COR-L47 (cell line): ENCODE measurements around the gene DDX20.
"Not testable (repeated sequence)": the region's sequence is repeated elsewhere in the genome, so short reads cannot be mapped to it uniquely, and the experiment has no call there.

ENCODE experiments used
- DNase-seq: peaks from one replicate; lab custom pipeline; 2025; lab: John Stamatoyannopoulos, UW

DDX20 gene

DNA sequence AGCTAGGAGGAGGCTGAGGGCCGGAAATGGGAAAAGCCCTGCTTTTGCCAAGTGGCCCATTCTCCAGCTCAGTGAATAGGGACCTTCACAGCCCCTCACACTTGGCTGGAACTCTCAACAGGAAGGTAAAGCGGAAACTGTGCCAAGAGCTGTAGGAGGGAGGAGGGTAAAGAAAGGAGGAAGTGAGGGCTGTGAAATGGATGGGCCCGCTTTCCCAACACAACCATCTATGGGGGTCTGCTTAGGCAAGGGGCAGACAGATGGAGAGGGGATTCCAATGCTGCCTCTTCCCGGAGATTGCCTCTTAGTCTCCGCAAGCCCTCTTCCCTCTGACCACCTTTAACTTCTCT, 21.7 kb upstream of the DDX20 start:
- DNase-seq = no peak

- DNase-seq = no peak
Observed at GRCh38 chr1:111734426-111734825, 21.3 kb upstream of the DDX20 start.

GRCh38 chr1:111734856-111735255, 20.8 kb upstream of the DDX20 start:
- DNase-seq = no peak

GRCh38 chr1:111735321-111735720, 20.4 kb upstream of the DDX20 start:
- DNase-seq = no peak

DNA sequence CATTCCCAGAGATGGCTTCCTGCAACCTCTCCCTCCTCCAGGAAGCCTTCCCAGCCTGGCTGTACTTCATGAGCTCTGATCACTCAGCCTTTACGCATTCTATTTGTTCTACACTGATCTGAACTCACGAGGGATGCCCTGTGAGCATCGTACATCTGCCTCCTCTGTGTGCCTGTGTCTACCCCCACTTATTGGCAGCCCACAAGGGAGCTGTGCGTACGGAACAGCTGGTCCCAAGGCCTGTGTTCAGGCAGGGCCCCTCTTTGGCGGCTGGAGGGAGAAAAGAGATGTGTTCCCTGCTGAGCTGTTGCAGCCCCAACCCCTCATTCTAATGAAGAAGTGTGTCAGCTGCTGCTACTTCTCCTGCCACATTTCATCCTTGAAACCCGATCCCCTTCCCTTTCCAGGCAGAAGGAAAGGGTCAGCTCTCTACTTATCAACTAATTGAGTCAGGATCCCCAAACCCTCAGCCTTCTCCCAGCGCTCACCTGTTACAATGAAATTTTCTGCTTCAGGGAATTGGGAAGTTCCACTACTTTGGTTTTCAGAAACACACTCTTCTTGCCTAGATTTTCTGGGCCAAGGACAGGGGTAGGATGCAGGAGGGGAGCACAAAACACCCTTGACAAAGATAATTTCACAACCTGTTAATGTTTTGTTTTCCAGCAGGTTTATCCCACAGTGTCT, 19.7 kb upstream of the DDX20 start:
- no peak for DNase-seq

- peak; percentile 85 for DNase-seq
Observed at GRCh38 chr1:111736548-111737215, 19.0 kb upstream of the DDX20 start.

DNA sequence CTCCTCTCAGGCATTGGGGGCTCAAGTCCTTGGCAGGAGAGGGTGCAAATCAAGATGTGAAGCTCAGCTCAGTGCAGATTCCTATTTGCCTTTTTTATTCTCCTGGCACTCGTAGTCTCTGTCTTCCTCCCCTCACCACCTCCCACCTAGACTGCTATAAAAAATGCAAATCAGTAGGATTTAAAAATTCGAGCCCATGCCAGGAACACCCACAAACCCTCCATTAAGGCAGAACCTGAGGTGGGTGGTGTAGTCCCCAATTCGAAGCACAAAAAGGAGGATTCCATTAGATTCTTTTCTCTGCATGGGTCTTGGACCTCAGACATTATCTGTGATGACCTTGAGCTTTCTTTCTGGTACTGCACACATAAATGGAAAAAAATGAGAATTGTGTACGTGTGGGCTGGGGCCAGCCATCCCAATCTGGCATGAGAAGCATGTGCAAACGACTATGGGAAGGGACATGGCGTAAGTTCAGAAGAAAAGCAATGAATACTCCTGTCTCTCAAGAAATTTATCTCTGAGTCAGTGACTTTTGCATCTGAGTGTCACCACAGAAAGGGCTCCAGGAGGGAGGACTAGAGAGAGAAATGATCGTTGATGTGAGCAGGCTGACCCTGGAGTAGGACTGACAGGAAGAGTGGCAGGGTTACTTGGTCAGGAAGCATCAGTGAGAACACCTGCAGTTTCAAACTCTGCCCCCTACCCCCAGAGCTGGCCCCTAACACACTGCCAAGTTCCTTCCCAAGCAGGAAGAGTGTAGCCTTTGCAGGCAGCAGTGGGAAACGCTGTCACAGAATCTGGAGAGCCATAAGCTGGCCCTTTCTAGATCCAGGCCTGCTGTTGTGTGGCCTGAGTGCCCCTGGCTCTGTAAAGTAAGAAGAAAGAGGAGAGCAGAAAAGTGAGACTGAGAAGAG, 18.2 kb upstream of the DDX20 start:
- no peak for DNase-seq

- DNase-seq = no peak
Observed at GRCh38 chr1:111738133-111738435, 17.6 kb upstream of the DDX20 start.

DNA sequence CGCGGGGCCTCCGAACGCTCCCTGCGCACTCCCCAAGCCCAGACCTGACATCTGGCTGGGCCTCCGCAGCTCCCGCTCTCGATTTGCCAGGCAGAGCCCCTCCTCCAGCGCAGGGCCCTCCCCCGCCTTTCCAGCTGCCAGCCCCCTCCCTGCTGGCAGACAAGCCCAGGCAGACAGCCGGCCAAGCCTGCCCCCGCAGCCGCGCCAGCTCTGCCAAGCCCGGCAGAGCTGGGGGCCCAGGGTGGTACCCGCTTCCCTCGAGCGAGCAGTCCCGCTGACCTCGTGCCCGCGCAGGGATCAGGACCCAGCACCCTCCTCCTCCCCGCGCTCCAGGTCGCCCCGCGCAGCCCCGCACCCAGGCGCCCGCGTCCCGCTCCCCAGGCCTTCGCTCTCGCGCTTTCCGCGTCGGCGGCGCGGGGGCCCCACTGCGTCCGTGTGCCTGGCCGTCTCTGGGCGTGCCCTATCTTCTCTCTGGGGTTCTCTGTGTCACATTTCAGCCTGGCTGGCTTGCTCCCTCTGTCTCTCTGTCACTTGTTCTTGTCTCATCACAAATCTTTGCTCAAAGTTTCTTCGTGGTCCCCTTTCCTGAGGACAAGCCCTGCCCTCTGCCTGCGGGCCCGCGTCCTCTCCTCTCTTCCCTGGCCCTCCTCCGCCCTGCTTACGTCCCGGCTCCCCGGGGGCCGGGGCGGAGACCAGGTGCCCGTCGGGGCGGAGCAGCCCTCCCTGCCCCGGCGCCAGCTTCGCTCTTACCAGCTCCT, 17.1 kb upstream of the DDX20 start:
- DNase-seq = peak; percentile 83

DNA sequence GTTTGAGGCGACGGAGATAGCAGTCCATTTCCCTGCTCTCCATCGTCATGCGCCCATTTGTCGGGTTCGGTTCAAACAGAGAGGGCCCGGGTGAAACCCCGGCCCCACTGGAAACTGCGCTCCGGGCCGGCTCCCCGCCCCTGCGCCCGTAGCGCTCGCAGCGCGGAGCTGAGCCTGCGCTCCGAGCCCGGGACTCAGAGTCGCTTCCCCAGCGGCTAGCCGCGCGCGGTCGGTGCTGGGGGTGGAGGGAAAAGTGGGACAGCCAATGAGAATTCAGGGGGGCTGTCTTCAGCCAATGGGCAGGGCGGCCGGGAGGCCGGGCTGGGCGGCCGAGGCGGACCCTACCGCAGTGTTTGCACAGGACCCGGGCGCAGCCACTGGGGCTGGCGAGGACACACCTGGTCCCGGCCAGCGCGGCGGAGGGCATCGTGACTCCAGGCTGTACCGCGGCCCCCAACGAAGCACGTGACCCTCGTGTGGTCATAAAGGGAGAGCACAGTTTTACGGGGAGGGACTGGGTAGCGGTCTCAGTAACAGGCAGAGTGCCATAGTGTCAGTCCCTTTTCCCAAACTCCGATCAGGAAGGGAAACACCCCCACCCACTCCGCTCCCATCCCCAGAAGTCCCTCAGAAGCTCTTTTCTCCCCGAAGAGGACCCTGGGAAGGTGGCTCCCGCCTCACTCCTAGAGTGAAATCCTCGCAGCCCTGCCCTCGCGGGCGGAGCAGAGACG, 16.3 kb upstream of the DDX20 start, which contains the start of gene INKA2:
Gene INKA2, minus strand, starts transcription at position 202 of the 731 bp plus-strand sequence. Its CDS starts 153 bp downstream, at position 49.
- peak; percentile 93 for DNase-seq

DNA sequence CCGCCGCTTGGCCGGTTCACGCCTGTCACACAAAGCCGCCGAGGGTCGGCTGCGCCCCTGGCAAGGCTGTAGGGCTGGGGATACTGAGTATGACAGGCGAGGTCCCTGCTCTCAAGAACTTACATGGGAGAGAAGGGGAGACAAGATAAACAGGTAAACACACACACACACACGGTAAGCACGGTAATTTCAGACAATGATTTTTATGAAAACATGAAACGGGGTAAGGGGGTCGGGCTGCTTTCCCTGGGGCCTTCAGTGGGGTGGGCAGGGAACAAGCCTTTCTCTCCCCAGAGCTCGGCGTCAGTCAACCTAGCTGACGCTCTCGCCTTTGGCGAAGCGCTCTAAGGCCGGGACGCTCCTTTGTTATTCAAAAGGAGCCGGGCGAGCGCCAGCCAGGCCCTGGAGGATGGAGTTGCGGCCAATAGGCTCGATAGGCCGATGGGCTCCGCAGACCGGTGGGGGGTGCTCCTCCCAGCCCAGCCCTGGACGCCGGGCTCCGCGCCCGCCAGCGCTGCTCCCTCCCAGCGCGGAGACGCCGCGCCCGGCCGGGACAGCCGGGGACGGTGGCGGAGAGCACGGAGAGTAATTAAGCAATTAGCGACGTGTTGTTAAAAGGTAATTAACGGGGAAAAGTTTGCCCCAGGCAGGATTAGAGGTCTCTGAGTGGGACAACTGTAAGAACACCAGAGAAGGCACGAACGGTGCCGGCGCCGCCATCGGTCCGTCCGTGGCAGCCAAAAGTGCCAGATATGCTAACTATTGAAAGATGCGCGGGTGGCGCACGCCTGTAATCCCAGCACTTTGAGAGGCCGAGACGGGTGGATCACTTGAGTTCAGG, 15.6 kb upstream of the DDX20 start:
- peak; percentile 72 for DNase-seq

- DNase-seq = not testable (repeated sequence)
Observed at GRCh38 chr1:111742292-111742691, 13.4 kb upstream of the DDX20 start.

DNA sequence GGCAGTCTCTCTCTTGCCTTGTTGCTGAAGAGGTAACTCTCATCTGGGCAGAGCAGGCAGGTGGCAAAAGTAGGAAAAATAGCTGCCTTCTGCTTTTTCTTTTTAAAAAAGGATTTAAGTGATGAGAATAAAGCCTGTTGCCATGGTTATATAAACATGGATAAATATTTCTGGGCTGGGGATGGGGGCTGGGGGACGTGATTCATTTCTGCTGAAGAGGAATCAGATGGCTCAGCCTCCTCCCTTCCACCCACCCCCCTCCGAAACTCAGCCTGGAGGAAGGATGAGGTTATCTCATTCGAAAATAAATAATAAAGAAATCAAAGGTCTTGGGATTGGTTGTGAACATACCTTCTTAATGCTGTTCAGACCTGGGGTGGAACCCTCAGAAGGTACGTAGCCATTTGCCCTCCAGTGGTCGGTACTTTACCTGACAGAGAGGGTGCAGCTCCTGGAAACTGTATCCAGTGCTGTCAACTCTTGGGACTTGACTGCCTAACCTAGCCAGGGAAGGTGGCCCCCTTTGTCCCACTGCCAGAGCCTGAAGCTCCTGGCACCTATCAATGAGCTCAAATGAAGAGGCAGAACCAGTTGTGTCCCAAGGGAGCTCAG, 12.7 kb upstream of the DDX20 start:
- DNase-seq = no peak

DNA sequence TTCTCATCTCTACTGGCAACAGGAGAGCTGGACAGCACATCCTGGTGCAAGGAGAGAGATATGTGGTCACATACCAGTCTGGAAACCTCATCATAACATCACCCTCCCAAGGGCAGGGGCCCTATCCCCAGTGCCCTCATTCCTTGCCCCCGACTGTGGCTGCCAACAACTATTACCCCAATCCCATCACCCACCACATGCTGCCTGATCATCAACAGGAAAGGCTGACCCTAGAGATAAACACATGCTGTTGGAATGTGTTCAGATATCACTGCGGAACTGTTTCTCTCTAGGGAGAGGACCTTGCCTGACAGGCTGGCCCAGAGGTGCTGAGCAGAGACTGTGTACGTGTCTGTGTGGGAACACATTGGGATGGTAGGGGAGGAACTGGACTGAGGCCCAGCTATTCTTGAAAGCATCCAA, 12.0 kb upstream of the DDX20 start:
- DNase-seq = no peak

DNA sequence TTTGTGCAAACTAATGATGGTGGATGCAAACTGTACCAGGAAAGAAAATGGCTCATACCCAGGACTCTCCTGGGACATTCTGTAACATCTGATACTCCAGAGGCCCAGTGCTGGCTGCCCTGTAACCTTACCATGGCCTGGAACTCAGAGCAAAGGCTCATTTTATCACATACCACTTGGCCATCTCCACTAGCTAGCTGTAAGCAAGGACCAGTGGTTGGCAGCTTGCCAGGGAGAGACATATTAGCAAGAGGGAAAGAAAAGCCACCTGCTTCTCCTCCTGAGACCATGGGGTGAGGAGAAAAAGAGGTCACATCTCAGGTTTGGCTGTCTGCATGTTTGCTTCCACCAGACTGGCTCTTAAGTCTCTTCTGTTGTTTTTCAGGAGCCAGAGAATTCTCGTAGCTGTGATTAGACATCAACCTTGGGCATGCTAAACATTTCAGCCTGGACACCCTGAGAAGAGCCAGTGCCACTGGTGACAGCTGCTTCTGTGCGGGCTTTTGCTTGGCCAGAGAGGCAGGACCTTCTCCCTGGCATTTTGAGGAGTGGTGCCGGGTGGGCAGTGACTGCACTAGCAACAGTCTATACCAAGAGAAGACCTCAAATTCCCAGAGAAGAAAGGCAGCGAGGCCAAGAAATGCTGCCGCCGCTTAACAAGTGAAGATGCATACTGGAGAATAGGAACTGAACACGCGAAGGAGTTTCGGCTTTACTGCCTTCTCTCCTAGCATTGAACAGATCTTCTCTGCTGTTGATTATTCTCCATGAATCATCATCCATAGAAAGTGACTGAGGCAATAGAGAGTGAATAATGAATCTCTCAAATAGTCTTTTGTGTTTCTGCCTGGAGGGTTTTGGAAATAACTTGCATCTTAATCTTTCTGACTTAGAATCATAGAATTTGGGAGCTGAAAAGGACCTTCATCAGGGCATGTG, 9.8 kb upstream of the DDX20 start:
- peak; percentile 42 for DNase-seq

DNA sequence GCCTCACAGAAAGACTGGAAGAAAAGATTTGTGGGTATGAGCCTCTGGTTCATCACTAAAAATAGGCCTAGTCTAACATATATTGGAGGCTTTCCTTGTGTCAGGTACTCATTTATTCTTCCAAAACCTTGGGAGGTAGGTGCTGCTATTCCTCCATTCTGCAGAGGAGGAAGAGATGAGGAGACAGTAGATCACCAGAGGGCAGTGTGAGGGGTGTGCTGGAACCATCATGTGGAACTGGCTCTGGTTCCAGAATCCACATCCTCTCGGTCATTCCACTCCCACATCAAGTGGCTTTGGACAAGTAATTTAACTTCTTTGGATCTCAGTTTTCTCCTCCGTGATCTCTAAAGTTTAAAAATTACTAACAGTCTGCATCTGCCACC, 9.1 kb upstream of the DDX20 start:
- DNase-seq = no peak

- peak; percentile 65 for DNase-seq
Observed at GRCh38 chr1:111747282-111747734, 8.4 kb upstream of the DDX20 start.

DNA sequence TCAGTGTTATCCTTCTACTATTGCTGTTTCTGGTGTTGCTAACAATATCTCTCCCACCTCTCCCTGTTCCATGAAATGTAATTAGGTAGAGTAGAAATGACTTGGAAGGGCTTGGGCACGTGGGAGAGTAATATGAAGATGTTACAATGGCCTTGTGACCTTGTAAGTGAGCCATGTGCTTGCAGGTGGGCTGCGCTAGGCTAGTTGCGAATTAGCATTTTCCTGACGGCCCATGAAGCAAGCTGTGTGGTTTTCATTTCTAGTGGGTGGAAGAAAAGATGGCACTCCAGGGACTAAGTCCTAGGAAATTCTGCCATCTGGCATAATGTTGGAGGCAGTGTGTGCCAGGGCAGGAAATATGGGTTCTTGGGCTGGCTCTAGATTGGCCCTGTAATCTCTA, 7.8 kb upstream of the DDX20 start:
- DNase-seq = no peak

DNA sequence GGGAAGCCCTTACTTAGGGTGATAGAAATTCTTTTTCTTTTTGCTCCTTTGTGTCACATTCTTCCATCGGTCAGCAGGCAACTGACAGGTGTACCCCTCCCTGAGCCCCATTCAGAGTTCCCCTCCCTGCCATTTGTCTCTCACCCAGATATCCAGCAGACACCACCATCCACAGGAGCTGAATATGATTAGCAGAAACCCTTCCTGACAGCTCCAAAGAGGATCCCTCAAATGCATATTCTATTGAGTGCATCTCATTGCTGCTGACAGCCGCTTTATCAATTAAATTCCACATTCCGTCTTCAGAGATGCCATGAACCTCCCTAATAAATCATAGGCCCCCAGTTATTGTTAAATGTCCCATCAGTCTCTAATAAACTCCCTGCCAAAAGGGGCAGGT, 6.1 kb upstream of the DDX20 start:
- DNase-seq = no peak
